GM10847 (cell line): ENCODE results near the gene MAPK8IP2.

Experiments used
- POLR2A ChIP-seq: IDR thresholded peaks from 2 replicates; pipeline ENCODE4 v1.6.1; 2011; ENCODE audit not compliant: insufficient read length; ENCODE audit errors: extremely low read depth

The MAPK8IP2 gene

DNA sequence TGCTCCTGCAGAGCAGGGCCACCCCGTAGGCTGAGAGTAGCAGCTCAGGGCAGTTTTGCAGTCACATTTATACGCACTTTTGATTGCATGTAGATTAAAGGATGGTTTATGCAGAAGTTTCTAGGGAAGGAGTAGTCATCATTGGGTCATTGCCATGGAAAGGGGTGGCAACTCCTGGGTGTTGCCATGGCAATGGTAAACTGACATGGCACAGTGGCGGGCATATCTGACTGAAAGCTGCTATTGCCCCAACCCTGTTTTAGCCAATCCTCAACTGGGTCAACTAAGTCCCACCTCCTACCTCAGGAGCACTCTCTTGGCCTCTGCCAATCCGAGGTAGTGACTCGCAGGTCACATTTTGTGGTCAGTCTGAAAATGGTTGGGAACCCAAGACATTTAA lies 29.8 kb downstream of the MAPK8IP2 start:
- no peak for TF ChIP-seq POLR2A

DNA sequence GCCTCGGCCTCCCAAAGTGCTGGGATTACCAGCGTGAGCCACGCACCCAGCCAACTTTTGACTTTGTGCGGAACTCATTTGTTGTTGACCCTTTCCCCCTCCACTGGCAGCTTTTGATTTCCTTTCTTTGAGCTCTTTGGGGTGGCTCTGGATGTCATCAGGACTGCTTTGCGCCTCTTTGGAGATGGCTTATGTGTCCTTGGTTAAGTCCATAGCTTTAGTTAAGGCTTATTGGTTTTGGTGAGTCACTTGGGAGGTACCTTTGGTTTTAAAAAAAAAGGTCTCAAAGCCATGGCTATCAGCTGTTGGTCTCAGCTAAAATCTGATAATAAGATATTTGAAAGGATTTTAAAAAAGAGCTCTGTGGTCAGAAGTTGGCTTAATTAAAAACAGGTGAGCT lies 32.5 kb downstream of the MAPK8IP2 start:
- no peak for TF ChIP-seq POLR2A

DNA sequence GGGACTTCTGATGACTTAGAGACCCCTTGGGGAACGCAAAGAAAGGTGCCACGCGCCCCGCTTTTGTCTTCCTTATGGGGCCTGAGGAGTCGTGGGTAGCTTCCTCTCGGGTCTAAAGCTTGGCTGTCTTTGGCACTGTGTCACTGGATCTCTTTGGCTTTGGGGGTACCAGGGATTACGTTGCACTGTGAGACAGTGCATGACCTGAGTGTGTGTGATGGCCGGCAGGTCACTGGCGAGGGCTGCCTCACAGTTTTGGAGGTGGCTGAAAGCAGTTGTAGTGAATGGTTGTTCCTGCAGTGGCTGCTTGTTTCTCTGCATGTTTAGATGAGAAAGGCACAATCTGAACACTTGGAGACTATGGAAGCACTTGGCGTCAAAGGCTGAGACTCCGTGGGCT lies 33.2 kb downstream of the MAPK8IP2 start:
- no peak for TF ChIP-seq POLR2A

DNA sequence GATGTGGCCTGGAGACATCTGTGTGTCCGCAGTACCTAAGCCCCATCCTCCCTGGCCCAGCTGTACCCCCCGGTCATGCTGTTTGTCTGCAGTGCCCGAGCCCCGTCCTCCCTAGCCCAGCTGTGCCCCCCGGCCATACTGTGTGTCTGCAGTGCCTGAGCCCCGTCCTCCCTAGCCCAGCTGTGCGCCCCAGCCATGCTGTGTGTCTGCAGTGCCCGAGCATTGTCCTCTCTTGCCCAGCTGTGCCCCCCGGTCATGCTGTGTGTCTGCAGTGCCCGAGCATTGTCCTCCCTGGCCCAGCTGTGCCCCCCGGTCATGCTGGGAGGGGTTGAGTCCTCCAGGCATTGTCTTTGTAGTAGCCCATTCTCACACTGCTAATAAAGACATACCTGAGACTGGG lies 35.0 kb downstream of the MAPK8IP2 start:
- TF ChIP-seq POLR2A = no peak

DNA sequence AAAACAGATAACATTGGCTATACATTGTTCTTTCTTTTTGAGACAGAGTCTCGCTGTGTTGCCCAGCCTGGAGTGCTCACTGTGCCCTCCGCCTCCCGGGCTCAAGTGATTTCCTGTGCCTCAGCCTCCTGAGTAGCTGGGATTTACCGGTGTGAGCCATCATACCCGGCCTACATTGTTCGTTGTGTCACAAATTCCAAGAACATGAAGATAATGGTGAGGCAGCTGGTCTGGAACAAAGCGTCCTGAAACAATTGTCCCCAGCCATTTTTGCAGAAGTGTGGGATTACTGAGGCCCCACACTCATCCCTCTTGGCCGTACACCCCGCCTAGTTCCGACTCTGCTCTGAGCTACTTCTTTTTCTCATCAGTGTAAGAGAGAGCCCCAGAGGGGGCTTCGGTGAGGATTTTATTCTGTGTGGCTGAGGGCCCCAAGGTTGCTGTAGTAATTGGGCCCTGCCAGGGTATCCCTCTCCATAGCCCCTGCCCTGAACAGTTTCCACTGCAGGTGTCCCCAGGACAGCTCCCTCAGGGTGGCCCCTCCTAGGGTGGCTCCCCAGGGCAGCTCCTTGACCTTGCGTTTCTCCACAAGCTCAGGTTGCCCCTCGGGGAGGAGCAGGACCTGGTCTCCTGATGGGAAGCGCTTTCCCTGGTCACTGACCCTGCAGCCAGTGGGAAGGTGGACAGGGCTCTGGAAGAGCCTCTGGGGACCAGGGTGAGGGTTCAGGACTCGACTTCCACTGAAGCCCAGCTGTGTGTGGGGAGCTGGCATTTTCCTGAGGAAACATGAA lies 40.5 kb downstream of the MAPK8IP2 start:
- no peak for TF ChIP-seq POLR2A

DNA sequence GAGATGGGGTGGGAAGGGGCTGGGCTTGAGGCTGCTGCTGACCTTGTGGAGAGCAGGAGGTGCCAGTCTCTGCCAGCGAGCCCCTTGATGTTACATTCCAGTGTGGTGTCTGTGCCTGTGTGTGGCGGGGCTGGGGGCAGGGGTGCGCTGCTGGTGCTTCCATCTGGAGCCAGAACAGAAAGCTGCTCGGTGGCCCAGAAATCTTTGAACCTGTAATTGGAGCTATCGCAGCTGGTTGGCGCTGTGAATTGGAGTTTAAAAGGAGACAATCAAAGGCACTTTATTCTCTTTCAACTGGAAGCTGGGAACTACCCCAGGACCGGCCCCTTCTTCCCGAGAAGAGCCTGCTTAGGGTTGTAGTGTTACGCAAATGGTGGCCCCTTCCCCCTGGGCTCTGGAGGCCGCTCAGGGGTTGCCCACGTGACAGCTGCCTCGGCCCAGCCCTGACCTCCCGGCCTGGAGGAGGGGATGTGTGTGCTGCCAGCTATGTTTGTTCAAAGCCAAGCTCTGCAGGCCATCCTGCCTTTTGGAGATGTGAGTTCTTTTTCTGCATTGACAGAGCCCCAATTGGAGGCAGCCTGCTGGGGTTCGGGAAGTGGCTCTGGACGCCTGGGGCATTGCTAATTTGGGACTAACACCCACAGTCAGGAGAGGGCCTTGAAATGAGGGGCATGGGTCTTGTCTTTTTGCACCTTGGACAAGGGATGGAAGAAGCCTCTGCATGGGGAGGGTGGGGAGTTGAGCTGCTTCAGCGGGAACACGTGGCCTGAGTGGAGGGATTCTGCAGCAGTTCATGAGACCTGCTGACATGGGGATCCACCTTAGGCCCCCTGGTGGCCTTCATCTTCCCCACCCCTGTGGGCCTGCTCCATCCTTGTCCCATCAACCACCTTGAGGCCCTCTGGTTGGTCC lies 41.4 kb downstream of the MAPK8IP2 start:
- no peak for TF ChIP-seq POLR2A

DNA sequence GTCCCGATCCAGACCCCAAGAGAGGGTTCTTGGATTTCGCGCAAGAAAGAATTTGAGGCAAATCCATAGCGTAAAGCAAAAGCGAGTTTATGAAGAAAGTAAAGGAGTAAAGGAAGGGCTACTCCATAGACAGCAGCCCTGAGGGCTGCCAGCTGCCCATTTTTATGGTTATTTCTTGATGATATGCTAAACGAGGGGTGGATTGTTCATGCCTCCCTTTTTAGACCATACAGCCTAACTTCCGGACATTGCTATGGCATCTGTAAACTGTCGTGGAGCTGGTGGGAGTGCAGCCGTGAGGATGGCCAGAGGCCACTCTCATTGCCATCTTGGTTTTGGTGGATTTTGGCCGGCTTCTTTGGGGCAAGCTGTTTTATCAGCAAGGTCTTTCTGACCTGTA lies 52.7 kb downstream of the MAPK8IP2 start:
- no peak for TF ChIP-seq POLR2A

DNA sequence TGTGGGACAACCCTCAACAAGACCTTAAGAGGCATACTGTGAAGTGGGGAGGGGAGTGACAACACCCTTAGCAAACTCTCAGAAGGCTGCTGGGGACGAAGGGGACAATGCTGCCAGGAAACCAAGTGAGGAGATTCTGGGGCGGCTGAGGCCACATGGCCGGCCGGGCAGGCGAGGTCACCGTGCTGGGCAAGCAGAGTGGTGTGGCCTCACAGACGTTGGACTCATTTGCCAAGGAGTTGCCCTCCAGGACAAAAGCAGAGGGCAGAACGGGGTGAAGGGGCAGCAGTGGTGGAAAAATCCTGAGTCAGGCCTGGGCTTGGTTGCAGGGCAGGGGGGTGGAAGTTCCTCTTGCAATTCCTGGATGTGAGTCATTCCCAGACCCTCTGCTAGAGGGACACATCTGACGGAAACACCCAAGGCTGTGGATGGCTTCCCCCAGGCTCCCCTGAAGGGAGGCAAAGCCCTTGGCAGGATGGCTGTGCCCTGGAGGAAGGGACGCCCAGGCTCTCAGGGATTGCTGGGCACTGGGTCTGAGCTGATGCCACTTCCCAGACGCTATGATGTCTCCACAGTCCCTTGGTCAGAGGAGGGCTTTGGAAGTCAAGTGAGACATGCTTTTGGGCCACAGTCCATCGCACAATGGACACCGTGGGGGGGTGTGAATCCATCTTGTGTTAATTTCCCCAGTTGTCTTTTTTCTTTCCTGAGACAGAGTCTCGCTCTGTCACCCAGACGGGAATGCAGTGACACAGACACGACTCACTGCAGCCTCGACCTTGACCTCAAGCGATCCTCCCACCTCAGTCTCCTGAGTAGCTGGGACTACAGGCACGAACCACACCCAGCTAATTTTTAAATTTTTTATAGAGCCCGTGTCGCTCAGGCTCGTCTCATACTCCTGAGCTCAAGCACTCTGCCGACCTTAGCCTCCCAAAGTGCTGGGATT lies 55.8 kb downstream of the MAPK8IP2 start:
- no peak for TF ChIP-seq POLR2A

DNA sequence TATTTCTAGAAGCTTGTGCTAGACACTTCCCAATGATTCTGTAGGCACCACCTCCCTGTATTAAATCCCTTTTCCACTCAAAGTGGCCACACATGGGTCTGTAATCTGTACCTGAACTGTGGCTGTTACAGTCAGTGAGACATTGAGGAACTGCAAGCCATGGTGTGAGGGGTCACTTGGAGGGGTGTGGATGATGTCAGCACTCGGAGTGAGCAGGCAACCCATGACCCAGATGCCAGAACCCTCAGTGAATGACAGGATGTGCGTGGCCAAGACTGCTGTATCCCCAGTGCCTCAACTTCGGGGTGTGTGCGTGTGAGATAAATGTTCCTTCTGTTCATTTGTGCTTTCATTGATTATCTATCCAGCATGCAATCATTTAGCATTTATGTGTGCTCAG lies 57.3 kb downstream of the MAPK8IP2 start:
- TF ChIP-seq POLR2A = no peak

DNA sequence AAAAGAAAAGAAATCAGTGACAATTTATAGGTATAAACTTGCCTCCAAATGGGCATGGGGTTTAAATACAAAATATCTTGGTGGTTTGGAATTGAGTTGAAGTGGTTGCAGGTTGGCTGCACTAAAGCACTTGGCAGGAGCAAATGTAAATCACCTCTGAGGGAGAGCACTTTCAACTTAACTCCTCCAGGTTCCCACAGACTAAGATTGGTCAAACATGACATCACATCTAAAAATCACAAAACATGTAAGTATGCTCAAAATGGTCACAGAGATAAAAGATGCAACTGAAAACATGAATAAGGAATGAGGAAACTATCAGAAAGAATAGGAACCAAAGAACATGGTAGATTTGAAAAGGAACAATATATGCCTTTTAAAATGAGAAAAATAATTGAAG lies 59.7 kb downstream of the MAPK8IP2 start:
- no peak for TF ChIP-seq POLR2A
